ENCODE data around the gene CLTRN. TPM values are rescaled to one million over a fixed set of nuclear protein-coding genes. Genes with fewer than 3 reads are reported as not detected.
"Not testable (repeated sequence)": the region's sequence is repeated elsewhere in the genome, so short reads cannot be mapped to it uniquely, and the experiment has no call there.

Gene CLTRN
- total RNA-seq, 2 experiments from 2014 or later = 0.38 to 0.59 TPM

DNA sequence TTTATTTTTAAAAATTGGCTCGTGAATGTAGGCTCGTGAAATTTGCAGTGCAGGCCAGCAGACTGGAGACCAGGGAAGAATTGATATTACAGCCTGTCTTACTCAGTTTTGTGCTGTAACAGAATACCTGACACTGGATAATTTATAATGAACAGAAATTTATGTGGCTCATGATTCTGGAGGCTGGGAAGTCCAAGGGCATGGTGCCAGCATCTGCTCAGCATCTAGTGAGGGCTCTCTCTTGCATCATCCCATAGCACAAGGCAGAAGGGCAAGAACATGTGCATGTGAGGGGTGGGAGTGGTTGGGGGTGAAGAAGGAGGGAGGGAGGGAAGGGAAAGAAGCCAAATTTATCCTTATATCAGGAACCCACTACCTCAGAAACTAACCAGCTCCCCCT, 13.7 kb upstream of the CLTRN start:
- no peak overlapping the region for H3K4me3 Mint-ChIP-seq
- H3K4me1 Mint-ChIP-seq (ENCODE audit: low read depth) = peaks cover 24% of the 10 kb centered on the region
- intact Hi-C loops (cut with micrococcal nuclease) = loop anchor here (5.0 kb wide), 2 partner anchors 309 to 1109 kb away; partner anchors contain the start of gene TXLNG
- H3K36me3 Mint-ChIP-seq (ENCODE audit: low read depth) = peaks cover 2% of the 10 kb centered on the region
- H3K27ac Mint-ChIP-seq = no peak overlapping the region
- no peaks in the 10 kb centered on the region for H3K9me3 Mint-ChIP-seq
- CTCF ChIA-PET = no interaction called here
- H3K27me3 Mint-ChIP-seq (ENCODE audit: low read depth) = no peaks in the 10 kb centered on the region
- DNase-seq = no peak

DNA sequence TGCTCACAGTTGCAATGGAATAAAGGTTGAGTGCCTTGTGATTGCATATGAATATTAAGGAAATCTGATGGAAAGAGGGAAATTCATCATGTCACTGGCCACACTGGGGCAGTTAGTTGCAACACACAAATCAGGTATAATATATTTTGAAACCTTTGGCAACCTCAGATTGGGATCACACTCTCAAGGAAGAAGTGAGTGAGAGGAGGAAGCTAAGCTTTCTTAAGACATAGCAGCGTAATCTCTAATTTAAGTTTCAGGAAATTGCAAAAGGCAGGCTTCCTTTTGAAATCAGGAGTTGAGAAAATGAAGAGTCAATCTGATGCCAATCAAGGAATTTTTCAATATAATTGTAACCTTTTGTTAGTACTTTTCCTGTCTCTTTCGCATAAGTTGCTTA, 12.3 kb upstream of the CLTRN start:
- CTCF ChIA-PET = interaction anchor here (1.4 kb wide), 1 partner anchor 8 kb away, joined by 3 read pairs; no protein-coding TSS in a partner anchor
- no peak overlapping the region for H3K4me3 Mint-ChIP-seq
- no peak for DNase-seq
- H3K4me1 Mint-ChIP-seq (ENCODE audit: low read depth) = peaks cover 29% of the 10 kb centered on the region
- H3K9me3 Mint-ChIP-seq = no peaks in the 10 kb centered on the region
- intact Hi-C loops (cut with micrococcal nuclease) = loop anchor here (5.0 kb wide), 2 partner anchors 310 to 1110 kb away; partner anchors contain the start of gene TXLNG
- no peaks in the 10 kb centered on the region for H3K27me3 Mint-ChIP-seq (ENCODE audit: low read depth)
- no peak overlapping the region for H3K27ac Mint-ChIP-seq
- H3K36me3 Mint-ChIP-seq (ENCODE audit: low read depth) = peaks cover 2% of the 10 kb centered on the region

DNA sequence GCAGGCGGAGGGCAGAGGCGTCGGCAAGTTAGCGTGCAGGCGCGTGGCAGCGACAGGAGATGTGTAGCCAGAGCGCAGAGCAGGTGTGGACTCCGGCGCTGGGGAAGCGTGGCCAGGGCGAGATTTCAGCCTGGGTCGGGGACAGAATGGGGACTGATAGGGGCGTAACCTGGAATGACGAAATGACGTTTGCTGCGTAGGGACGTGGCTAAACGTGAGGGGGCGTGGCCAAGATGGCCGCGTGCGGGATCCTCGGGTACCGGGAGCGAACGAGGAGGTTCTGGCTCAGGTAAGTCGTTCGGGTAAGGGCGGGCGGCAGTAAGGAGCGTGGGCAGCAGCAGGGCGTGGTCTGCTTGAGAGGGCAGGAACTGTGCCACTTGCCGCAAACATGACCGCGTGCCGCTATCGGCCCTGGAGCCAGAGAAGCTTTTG, 10.9 kb upstream of the CLTRN start:
- peak; percentile 84 for DNase-seq
- peaks cover 2% of the 10 kb centered on the region for H3K36me3 Mint-ChIP-seq (ENCODE audit: low read depth)
- CTCF ChIA-PET = no interaction called here
- H3K4me1 Mint-ChIP-seq (ENCODE audit: low read depth) = peaks cover 25% of the 10 kb centered on the region
- H3K27ac Mint-ChIP-seq = no peak overlapping the region
- H3K9me3 Mint-ChIP-seq = no peaks in the 10 kb centered on the region
- H3K27me3 Mint-ChIP-seq (ENCODE audit: low read depth) = no peaks in the 10 kb centered on the region
- H3K4me3 Mint-ChIP-seq = no peak overlapping the region
- intact Hi-C loops (cut with micrococcal nuclease) = loop anchor here (1.0 to 5.0 kb wide), 9 partner anchors 63 to 1112 kb away; partner anchors contain the start of genes AP1S2, CA5B, FANCB and MOSPD2

DNA sequence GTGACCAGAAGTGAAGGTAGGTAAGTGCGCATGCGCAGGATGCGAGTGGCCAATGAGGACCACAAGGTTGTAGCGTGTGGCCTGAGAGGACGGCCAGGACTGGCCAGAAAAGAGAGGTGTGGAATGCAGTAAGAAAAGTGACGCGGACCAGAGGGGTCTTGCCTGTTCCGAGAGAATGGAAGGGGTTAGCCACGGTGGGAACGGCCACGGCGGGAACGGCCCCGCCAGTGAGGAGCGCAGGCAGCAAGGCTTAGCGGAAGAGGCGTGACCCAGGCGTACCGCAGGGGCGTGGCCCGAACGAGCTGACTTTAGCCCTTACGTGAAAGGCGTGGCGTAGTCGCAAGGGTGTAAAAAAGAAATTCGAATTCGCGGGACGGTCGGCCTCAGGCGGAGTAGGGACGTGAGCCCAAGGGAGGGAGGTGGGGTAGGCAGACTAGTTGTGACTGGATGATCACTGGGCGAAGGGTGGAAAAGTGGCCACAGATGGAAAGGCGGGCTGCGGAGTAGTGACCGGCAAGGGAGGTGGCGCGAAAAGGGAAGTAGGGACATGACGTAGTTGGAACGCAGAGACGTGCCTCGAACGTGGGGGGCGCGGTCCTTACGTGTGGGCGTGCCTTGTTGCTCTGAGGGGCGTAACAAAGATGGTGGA, 10.4 kb upstream of the CLTRN start:
- intact Hi-C loops (cut with micrococcal nuclease) = loop anchor here (1.0 to 5.0 kb wide), 9 partner anchors 63 to 1112 kb away; partner anchors contain the start of genes AP1S2, CA5B, FANCB and MOSPD2
- Mint-ChIP-seq H3K36me3 (ENCODE audit: low read depth) (peaks cover 2% of the 10 kb centered on the region), H3K27me3 (ENCODE audit: low read depth) (no peaks in the 10 kb centered on the region), H3K9me3 (no peaks in the 10 kb centered on the region), H3K27ac (no peak overlapping the region), H3K4me1 (ENCODE audit: low read depth) (peaks cover 21% of the 10 kb centered on the region), H3K4me3 (no peak overlapping the region)
- CTCF ChIA-PET = no interaction called here
- DNase-seq = peak; percentile 85

DNA sequence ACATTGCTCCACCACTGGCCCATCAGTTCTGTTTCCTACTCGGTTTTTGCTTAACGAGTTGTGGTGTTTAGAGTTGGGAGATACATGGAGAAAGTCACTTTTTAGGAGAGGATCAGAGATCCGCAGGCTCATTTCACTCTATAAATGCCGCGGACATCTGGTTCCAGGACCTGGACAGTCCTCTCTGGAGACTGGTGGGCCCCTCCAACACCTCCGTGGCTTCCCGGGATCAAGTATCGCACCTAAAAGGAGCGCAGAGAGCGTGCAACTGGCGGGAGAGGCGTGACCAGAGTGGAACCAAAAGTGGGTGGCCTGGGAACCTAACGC, 9.9 kb upstream of the CLTRN start:
- H3K36me3 Mint-ChIP-seq (ENCODE audit: low read depth) = peaks cover 2% of the 10 kb centered on the region
- H3K27me3 Mint-ChIP-seq (ENCODE audit: low read depth) = no peaks in the 10 kb centered on the region
- no peak overlapping the region for H3K27ac Mint-ChIP-seq
- CTCF ChIA-PET = no interaction called here
- H3K4me1 Mint-ChIP-seq (ENCODE audit: low read depth) = peaks cover 21% of the 10 kb centered on the region
- no peak for DNase-seq
- no peak overlapping the region for H3K4me3 Mint-ChIP-seq
- no peaks in the 10 kb centered on the region for H3K9me3 Mint-ChIP-seq
- intact Hi-C loops (cut with micrococcal nuclease) = no loop called here

DNA sequence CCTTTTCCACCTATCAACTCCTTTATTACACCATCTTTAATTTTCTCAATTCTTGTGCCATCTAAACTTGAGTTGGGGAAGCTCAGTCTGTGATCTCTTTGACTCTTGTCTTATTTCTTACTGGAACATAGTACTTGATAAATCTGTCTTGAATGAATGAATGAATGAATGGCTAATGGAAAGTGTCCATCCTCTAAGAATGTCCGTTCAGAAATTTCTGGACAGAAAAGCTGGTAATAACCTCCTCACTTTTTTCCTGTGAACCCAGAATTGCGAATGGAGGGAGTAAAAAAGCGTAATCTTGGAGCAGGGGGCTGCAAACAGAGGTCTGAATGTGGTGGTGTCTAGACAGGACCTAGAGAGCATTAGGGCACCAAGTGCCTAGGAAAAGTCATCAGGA, 9.4 kb upstream of the CLTRN start:
- Mint-ChIP-seq H3K9me3 (no peaks in the 10 kb centered on the region), H3K36me3 (ENCODE audit: low read depth) (peaks cover 2% of the 10 kb centered on the region), H3K27ac (no peak overlapping the region), H3K4me1 (ENCODE audit: low read depth) (peaks cover 21% of the 10 kb centered on the region), H3K27me3 (ENCODE audit: low read depth) (no peaks in the 10 kb centered on the region), H3K4me3 (no peak overlapping the region)
- DNase-seq = no peak
- intact Hi-C loops (cut with micrococcal nuclease) = no loop called here
- CTCF ChIA-PET = no interaction called here

DNA sequence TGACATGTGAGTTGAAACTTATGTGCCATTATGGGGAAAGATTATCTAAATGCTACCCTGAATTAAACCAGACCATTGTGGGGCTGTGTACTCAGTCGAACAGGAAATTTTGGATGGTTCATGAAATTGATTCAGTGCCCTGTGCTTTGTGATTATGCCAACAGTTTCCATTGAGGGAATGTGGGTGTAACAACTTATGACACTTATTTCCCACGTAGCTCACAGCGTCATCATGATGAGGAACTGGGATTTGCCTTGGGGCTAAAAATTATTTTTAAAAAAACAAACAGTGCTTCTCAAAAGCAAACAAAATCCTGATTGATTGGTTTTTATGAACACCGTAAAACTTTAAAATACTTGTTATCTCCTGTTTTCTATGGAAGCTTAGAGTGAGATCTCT, 8.3 kb upstream of the CLTRN start:
- no peak for DNase-seq
- Mint-ChIP-seq H3K4me1 (ENCODE audit: low read depth) (peaks cover 16% of the 10 kb centered on the region), H3K36me3 (ENCODE audit: low read depth) (no peaks in the 10 kb centered on the region), H3K27ac (no peak overlapping the region), H3K27me3 (ENCODE audit: low read depth) (no peaks in the 10 kb centered on the region), H3K4me3 (no peak overlapping the region), H3K9me3 (no peaks in the 10 kb centered on the region)
- intact Hi-C loops (cut with micrococcal nuclease) = no loop called here
- CTCF ChIA-PET = no interaction called here

DNA sequence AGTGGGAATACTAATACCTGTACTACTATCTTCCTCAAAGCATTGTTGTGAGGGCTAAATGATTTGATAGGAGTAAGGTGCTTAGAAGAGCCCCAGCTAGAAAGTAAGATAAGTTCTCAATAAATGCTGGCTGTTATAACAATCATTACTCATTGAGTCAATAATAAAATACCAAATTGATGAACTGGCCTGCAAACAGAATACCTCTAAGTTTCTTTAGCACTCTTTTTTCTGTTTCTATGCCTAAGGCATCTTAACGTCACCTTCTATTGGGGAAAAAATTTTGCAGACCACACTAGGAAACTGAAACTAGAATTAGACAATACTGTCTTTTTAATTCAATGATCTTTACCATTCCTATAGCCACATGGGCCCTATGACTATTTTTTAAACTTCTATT, 1.2 kb downstream of the CLTRN start:
- Mint-ChIP-seq H3K36me3 (ENCODE audit: low read depth) (no peaks in the 10 kb centered on the region), H3K4me3 (no peak overlapping the region), H3K27me3 (ENCODE audit: low read depth) (peaks cover 7% of the 10 kb centered on the region), H3K4me1 (ENCODE audit: low read depth) (no peaks in the 10 kb centered on the region), H3K9me3 (no peaks in the 10 kb centered on the region), H3K27ac (no peak overlapping the region)
- no peak for DNase-seq
- CTCF ChIA-PET = no interaction called here
- intact Hi-C loops (cut with micrococcal nuclease) = no loop called here

DNA sequence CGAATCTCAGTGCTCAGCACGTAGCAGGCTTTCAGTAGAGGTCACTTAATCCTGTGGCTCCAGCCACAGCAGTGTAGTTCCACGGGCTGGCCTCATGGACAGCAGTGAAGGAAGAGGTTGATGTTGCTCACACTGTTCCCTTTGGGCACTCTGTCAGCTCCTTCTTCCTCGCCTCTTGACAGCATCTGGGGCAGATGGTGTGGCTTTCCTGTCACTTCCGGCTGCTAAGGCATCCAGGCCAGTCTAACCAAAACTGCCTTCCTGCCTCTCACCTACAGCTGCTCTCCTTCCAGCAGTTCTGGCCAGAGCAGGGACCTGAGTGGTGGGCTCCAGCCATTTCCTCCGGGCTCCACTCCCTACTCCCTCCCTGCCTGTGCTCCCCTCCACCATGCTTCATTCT, 9.8 kb downstream of the CLTRN start:
- H3K27ac Mint-ChIP-seq; CTCF ChIA-PET; DNase-seq; H3K4me1 Mint-ChIP-seq (ENCODE audit: low read depth); intact Hi-C loops (cut with micrococcal nuclease); H3K9me3 Mint-ChIP-seq; H3K27me3 Mint-ChIP-seq (ENCODE audit: low read depth); H3K36me3 Mint-ChIP-seq (ENCODE audit: low read depth); H3K4me3 Mint-ChIP-seq: not testable (repeated sequence)

DNA sequence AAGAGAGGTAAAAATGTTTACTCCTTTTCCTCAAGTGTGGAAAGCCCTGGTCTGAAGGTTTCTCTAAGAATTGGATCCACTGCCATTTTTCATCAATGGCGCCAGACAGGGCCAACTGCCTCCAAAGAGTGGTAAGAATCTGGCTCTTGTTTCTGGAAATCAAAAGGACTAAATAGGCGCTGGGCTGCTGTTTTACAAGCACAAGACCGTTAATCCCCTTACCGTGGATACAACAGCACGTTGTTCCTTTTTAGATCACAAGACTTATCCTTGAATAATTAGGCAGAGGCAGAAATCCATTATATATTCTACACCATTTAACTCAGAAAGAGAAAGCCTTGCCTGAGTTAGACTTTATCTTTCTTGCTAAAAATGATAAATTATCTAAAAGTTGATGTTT, 10.6 kb downstream of the CLTRN start:
- intact Hi-C loops (cut with micrococcal nuclease) = no loop called here
- Mint-ChIP-seq H3K27me3 (ENCODE audit: low read depth) (no peaks in the 10 kb centered on the region), H3K27ac (no peak overlapping the region), H3K4me1 (ENCODE audit: low read depth) (no peaks in the 10 kb centered on the region), H3K36me3 (ENCODE audit: low read depth) (no peaks in the 10 kb centered on the region), H3K4me3 (no peak overlapping the region), H3K9me3 (no peaks in the 10 kb centered on the region)
- CTCF ChIA-PET = no interaction called here
- DNase-seq = no peak

DNA sequence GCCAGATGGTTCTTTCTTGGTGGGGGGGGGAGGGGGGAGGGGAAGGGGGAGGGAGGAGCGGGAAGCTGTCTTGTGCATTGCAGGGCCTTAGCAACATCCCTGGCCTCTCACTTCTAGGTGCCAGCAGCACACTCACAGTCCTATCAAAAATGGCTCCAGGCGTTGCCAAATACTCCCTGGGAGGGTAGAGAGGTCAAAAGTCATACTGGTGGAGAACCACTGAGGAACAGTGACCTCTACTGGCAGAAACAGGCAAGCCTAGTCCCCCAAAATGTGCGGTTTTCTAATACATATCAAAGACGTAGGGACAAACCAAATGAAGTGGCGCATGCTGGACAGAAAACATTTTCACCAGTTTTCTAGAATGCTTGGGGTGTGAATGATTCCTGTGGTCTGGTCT, 17.1 kb downstream of the CLTRN start:
- DNase-seq; H3K4me3 Mint-ChIP-seq; H3K9me3 Mint-ChIP-seq; intact Hi-C loops (cut with micrococcal nuclease); CTCF ChIA-PET; H3K27me3 Mint-ChIP-seq (ENCODE audit: low read depth); H3K36me3 Mint-ChIP-seq (ENCODE audit: low read depth); H3K27ac Mint-ChIP-seq: not testable (repeated sequence)
- peaks cover 21% of the 10 kb centered on the region for H3K4me1 Mint-ChIP-seq (ENCODE audit: low read depth)

DNA sequence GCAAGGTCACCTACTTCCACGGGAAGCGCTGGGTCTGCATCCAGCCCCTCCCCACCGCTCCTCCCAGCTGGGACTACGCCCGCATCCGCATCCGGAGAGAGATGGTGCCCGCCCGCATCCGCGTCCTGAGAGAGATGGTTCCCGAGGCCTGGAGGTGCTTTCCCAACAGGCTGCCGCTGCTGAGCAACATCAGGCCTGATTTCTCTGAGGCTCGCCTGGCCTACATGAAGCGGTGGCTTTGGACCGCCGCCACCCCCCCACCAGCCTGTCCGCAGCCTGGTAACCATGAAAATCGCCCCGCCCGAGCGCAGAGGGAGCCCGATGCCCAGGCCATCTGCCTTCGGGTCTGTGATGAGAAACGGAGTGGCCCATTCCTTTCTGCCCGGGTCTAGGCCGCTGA, 18.1 kb downstream of the CLTRN start:
- no peak overlapping the region for H3K4me3 Mint-ChIP-seq
- H3K27me3 Mint-ChIP-seq (ENCODE audit: low read depth) = no peaks in the 10 kb centered on the region
- CTCF ChIA-PET = interaction anchor here (0.8 kb wide), 1 partner anchor 177 kb away, joined by 3 read pairs; no protein-coding TSS in a partner anchor
- H3K4me1 Mint-ChIP-seq (ENCODE audit: low read depth) = peaks cover 21% of the 10 kb centered on the region
- no peaks in the 10 kb centered on the region for H3K9me3 Mint-ChIP-seq
- intact Hi-C loops (cut with micrococcal nuclease) = no loop called here
- no peak for DNase-seq
- H3K36me3 Mint-ChIP-seq (ENCODE audit: low read depth) = no peaks in the 10 kb centered on the region
- no peak overlapping the region for H3K27ac Mint-ChIP-seq

DNA sequence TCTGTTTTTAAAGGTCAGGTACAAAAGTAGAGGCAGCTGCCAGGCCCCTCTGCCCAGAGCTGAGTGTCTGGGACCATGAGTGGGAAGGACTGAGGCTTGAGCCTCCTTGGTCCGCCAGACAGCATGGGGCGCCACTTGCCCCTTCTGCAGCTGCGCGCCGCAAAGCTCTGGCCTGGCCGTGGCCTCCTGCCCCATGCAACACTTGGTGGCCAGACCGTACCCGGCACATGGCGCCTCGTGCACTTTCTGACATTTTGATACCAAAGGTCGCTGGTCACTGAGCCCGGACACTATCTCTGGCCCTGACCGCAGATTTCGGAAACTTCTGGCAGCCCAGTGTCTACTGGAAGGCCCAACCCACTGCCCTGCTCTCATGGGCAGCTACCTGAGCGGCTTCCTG, 18.6 kb downstream of the CLTRN start:
- no peaks in the 10 kb centered on the region for H3K36me3 Mint-ChIP-seq (ENCODE audit: low read depth)
- CTCF ChIA-PET = interaction anchor here (0.8 kb wide), 1 partner anchor 177 kb away, joined by 3 read pairs; no protein-coding TSS in a partner anchor
- peaks cover 21% of the 10 kb centered on the region for H3K4me1 Mint-ChIP-seq (ENCODE audit: low read depth)
- intact Hi-C loops (cut with micrococcal nuclease) = no loop called here
- H3K27me3 Mint-ChIP-seq (ENCODE audit: low read depth) = no peaks in the 10 kb centered on the region
- DNase-seq = no peak
- H3K9me3 Mint-ChIP-seq = no peaks in the 10 kb centered on the region
- H3K4me3 Mint-ChIP-seq = no peak overlapping the region
- H3K27ac Mint-ChIP-seq = no peak overlapping the region

Measured in activated naive CD4-positive, alpha-beta T cell treated with anti-CD3 and anti-CD28 coated beads for 36 hours (primary cell).